Measurements from ENCODE around the gene LRFN5. TPM values are rescaled to one million over a fixed set of nuclear protein-coding genes. Genes with fewer than 3 reads are reported as not detected.

LRFN5 gene
- total and polyA plus RNA-seq, 2 donors (not counting 1 experiment from before 2014, with no cell fraction given): 0.14 to 3.6 TPM

DNA sequence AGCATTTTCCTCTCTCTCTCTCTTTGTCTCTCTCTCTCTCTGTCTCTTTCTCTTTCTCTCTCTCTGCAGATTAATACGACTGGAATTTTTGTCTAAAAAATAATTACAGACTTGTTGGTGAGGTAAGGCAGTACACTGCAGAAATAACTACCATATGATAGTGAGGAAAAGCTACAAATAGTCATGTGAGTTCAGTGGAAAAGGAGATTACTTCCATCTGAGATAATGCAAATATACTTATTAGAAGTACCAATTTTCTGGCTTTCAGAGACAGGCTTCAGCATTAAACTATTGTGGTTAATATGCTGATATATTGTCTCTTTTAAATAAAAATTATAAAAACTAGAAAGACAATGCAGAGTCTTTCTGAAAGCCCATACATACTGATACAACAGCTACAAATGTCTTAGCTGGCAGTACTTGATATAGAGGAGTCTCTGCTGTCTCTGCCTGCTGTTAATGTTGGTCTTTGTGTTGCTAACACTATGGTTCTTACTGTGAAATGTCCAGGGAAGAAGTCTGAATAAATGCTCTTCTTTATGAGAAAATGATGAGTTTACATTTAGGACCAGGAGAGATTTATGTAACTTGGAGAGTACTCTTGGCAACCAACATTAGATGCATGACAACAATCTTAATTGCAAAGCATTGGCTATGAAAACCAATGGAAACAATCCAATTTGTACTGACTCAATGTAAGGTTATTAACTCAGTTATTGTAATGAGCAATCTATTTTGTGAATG, 167.0 kb downstream of the LRFN5 start:
- no peaks in the 10 kb centered on the region for H3K36me3 ChIP-seq (ENCODE audit: control insufficient read depth, insufficient read depth, low read length)
- H3K9me3 ChIP-seq (ENCODE audit: control insufficient read depth, insufficient read depth, low read depth, low read length): no peaks in the 10 kb centered on the region
- no peak overlapping the region for H3K4me3 ChIP-seq (replicated peaks in 1 of 4; ENCODE audit: control extremely low read depth in 1 of 4, insufficient read depth in 1 of 4, low read depth in 3 of 4, low read length in 4 of 4)
- H3K9ac ChIP-seq (ENCODE audit: insufficient read depth, low read length): no peak overlapping the region
- H3K27me3 ChIP-seq (ENCODE audit: control insufficient read depth, insufficient read depth, low read length): no peaks in the 10 kb centered on the region
- no peak overlapping the region for H2AFZ ChIP-seq (ENCODE audit: low read length)
- TF ChIP-seq, protein P1, sequence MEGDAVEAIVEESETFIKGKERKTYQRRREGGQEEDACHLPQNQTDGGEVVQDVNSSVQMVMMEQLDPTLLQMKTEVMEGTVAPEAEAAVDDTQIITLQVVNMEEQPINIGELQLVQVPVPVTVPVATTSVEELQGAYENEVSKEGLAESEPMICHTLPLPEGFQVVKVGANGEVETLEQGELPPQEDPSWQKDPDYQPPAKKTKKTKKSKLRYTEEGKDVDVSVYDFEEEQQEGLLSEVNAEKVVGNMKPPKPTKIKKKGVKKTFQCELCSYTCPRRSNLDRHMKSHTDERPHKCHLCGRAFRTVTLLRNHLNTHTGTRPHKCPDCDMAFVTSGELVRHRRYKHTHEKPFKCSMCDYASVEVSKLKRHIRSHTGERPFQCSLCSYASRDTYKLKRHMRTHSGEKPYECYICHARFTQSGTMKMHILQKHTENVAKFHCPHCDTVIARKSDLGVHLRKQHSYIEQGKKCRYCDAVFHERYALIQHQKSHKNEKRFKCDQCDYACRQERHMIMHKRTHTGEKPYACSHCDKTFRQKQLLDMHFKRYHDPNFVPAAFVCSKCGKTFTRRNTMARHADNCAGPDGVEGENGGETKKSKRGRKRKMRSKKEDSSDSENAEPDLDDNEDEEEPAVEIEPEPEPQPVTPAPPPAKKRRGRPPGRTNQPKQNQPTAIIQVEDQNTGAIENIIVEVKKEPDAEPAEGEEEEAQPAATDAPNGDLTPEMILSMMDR (conservative IDR thresholded peaks at IDR 0.05 in 1 of 2, IDR thresholded peaks at IDR 0.05 in 1 of 2; ENCODE audit: low read depth in 1 of 2, low read length in 2 of 2): no peak
- TF ChIP-seq EZH2 (IDR thresholded peaks at IDR 0.05; ENCODE audit: low read length, missing control alignments): no peak
- no peaks in the 10 kb centered on the region for H3K4me1 ChIP-seq (ENCODE audit: control insufficient read depth, extremely low read depth, insufficient read depth, low read length)
- no peaks in the 10 kb centered on the region for H3K79me2 ChIP-seq (ENCODE audit: control insufficient read depth, insufficient read depth, low read length)
- H4K20me1 ChIP-seq (ENCODE audit: control insufficient read depth, extremely low read depth, insufficient read depth, low read length): no peaks in the 10 kb centered on the region
- no peak overlapping the region for H3K27ac ChIP-seq (ENCODE audit: insufficient read depth, low read length)
- DNase-seq (ENCODE audit: low read depth in 2 of 2): peak in 1 of 2 donors; percentile 20
- H3K4me2 ChIP-seq (ENCODE audit: extremely low read depth, insufficient read depth, low read length): no peak overlapping the region

DNA sequence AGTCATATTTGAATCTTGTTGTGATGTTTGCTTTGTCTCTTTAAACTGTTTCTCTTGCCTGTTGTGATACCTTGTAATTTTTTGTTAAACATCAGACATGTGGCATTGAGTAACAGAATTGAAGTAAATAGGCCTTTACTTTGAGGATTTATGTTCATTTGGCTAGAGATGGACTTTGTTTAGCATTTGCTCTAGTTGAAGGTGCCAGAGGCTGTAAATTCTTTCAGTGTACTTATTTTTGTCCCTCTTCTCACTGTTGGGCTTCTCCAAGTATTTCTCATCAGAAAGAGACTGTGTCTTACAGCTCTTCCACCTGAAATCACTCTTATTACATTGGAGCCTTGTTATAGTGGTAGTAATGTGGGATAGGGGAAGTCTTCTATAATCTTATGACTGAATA, 175.8 kb downstream of the LRFN5 start:
- Histone ChIP-seq H2AFZ (ENCODE audit: low read length) (no peak overlapping the region), H3K27me3 (ENCODE audit: control insufficient read depth, insufficient read depth, low read length) (no peaks in the 10 kb centered on the region), H4K20me1 (ENCODE audit: control insufficient read depth, extremely low read depth, insufficient read depth, low read length) (no peaks in the 10 kb centered on the region), H3K9ac (ENCODE audit: insufficient read depth, low read length) (no peak overlapping the region), H3K4me2 (ENCODE audit: extremely low read depth, insufficient read depth, low read length) (no peak overlapping the region), H3K27ac (ENCODE audit: insufficient read depth, low read length) (no peak overlapping the region), H3K36me3 (ENCODE audit: control insufficient read depth, insufficient read depth, low read length) (no peaks in the 10 kb centered on the region), H3K4me3 (replicated peaks in 1 of 4; ENCODE audit: control extremely low read depth in 1 of 4, insufficient read depth in 1 of 4, low read depth in 3 of 4, low read length in 4 of 4) (no peak overlapping the region), H3K79me2 (ENCODE audit: control insufficient read depth, insufficient read depth, low read length) (no peaks in the 10 kb centered on the region), H3K4me1 (ENCODE audit: control insufficient read depth, extremely low read depth, insufficient read depth, low read length) (no peaks in the 10 kb centered on the region), H3K9me3 (ENCODE audit: control insufficient read depth, insufficient read depth, low read depth, low read length) (no peaks in the 10 kb centered on the region)
- TF ChIP-seq, protein P1 (conservative IDR thresholded peaks at IDR 0.05 in 1 of 2, IDR thresholded peaks at IDR 0.05 in 1 of 2; ENCODE audit: low read depth in 1 of 2, low read length in 2 of 2): no peak
- TF ChIP-seq EZH2 (IDR thresholded peaks at IDR 0.05; ENCODE audit: low read length, missing control alignments): no peak
- DNase-seq (ENCODE audit: low read depth in 2 of 2): no peak

DNA sequence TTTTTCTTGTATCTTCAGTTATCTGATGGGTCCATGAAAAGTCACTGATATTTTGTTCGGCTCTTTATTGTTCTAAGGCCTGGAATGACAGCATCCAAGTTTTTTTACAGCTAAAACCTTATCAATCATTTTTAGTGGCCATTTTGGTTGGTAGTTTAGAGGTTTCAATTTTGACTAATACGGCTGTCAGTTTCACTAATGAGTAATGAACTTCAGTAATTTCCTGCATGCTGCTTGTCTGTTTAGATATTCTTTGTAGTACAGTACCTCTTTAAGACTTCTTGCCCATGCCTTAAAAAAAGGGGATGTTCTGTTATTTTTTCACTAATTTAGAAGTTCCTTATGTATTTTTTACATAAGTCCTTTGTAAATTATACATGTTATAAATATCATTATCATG, 176.7 kb downstream of the LRFN5 start:
- no peaks in the 10 kb centered on the region for H3K36me3 ChIP-seq (ENCODE audit: control insufficient read depth, insufficient read depth, low read length)
- no peak overlapping the region for H3K9ac ChIP-seq (ENCODE audit: insufficient read depth, low read length)
- no peak for TF ChIP-seq EZH2 (IDR thresholded peaks at IDR 0.05; ENCODE audit: low read length, missing control alignments)
- TF ChIP-seq, protein P1 (conservative IDR thresholded peaks at IDR 0.05 in 1 of 2, IDR thresholded peaks at IDR 0.05 in 1 of 2; ENCODE audit: low read depth in 1 of 2, low read length in 2 of 2): no peak

More for the DNA sequence above, 176.7 kb downstream of the LRFN5 start:
- no peaks in the 10 kb centered on the region for H3K27me3 ChIP-seq (ENCODE audit: control insufficient read depth, insufficient read depth, low read length)
- H4K20me1 ChIP-seq (ENCODE audit: control insufficient read depth, extremely low read depth, insufficient read depth, low read length): no peaks in the 10 kb centered on the region
- DNase-seq (ENCODE audit: low read depth in 2 of 2): no peak
- no peak overlapping the region for H2AFZ ChIP-seq (ENCODE audit: low read length)
- no peak overlapping the region for H3K4me3 ChIP-seq (replicated peaks in 1 of 4; ENCODE audit: control extremely low read depth in 1 of 4, insufficient read depth in 1 of 4, low read depth in 3 of 4, low read length in 4 of 4)
- H3K79me2 ChIP-seq (ENCODE audit: control insufficient read depth, insufficient read depth, low read length): no peaks in the 10 kb centered on the region
- H3K4me2 ChIP-seq (ENCODE audit: extremely low read depth, insufficient read depth, low read length): no peak overlapping the region
- no peak overlapping the region for H3K27ac ChIP-seq (ENCODE audit: insufficient read depth, low read length)
- no peaks in the 10 kb centered on the region for H3K4me1 ChIP-seq (ENCODE audit: control insufficient read depth, extremely low read depth, insufficient read depth, low read length)
- H3K9me3 ChIP-seq (ENCODE audit: control insufficient read depth, insufficient read depth, low read depth, low read length): no peaks in the 10 kb centered on the region
